SK-N-SH (cell line): ENCODE data around the gene SIRT2. TPM values are rescaled to one million over a fixed set of nuclear protein-coding genes. Genes with fewer than 3 reads are reported as not detected.
A peak's percentile ranks its signal among the peaks of the same experiment; 100 is the strongest.

ENCODE experiments used
- CTCF ChIA-PET: fragments of 300-600, 350-600 bp; formaldehyde crosslinking; extraction: SDS; loops from one replicate; lab custom pipeline; 2021; lab: Yijun Ruan, JAX
- POLR2A ChIA-PET: fragments of 350-600 bp; sonication (Branson Sonifier 250); formaldehyde crosslinking; extraction: SDS; loops from one replicate; lab custom pipeline; 2020; ENCODE audit warnings: antibody characterized with exemption, inconsistent platforms; lab: Yijun Ruan, JAX
- DNase-seq: peaks from one replicate; pipeline ENCODE4 v3.0.0; 2012
- H2AFZ ChIP-seq: fragments of 200-600 bp; sonication (generic); 2 replicates; pipeline ENCODE4 v1.8.1; 2016; ENCODE audit warnings: antibody characterized with exemption, mild to moderate bottlenecking, low read depth
- H3F3A ChIP-seq: fragments of 200-600 bp; sonication (generic); replicated peaks from 2 replicates; pipeline ENCODE3; 2016; ENCODE audit warnings: antibody characterized with exemption, mild to moderate bottlenecking; ENCODE audit not compliant: insufficient read depth
- H3K27ac ChIP-seq, 2 experiments: fragments of 200-500 bp in 1 of 2; fragments of 200-600 bp in 1 of 2; sonication (Bioruptor generic) in 1 of 2; sonication (generic), shearing (Covaris generic) in 1 of 2; 2 replicates each; pipeline versions ENCODE4 v1.5.1 to v1.6.1; 2014 to 2016; ENCODE audit warnings: low read depth in 2 of 2, inconsistent platforms in 1 of 2, low read length in 1 of 2, mild to moderate bottlenecking in 1 of 2, mixed read lengths in 1 of 2
- H3K27me3 ChIP-seq: fragments of 200-600 bp; sonication (generic), shearing (Covaris generic); 2 replicates; pipeline ENCODE4 v1.6.1; 2016; ENCODE audit warnings: mixed run types; ENCODE audit not compliant: insufficient read depth
- H3K36me3 ChIP-seq, 2 experiments: fragments of 200-500 bp in 1 of 2; fragments of 200-600 bp in 1 of 2; sonication (Bioruptor generic) in 1 of 2; sonication (generic) in 1 of 2; replicated peaks in 1 of 2; 2 replicates each; pipeline versions ENCODE3 to v1.5.1; 2014 to 2016; ENCODE audit warnings: low read length in 1 of 2, mild to moderate bottlenecking in 1 of 2; ENCODE audit not compliant: insufficient read depth in 2 of 2, control insufficient read depth in 1 of 2
- H3K4me1 ChIP-seq, 2 experiments: fragments of 200-500 bp in 1 of 2; fragments of 200-600 bp in 1 of 2; sonication (Bioruptor generic) in 1 of 2; sonication (generic), shearing (Covaris generic) in 1 of 2; 2 replicates each; pipeline versions ENCODE4 v1.5.1 to v1.6.1; 2014 to 2016; ENCODE audit warnings: low read depth in 1 of 2, low read length in 1 of 2, mixed run types in 1 of 2; ENCODE audit not compliant: insufficient read depth in 2 of 2, control insufficient read depth in 1 of 2
- H3K4me2 ChIP-seq: fragments of 200-600 bp; sonication (generic), shearing (Covaris generic); 2 replicates; pipeline ENCODE4 v1.6.1; 2017; ENCODE audit warnings: mixed run types
- H3K4me3 ChIP-seq, 2 experiments: fragments of 200-500 bp in 1 of 2; fragments of 200-600 bp in 1 of 2; sonication (Bioruptor generic) in 1 of 2; sonication (generic), shearing (Covaris generic) in 1 of 2; 2 replicates each; pipeline versions ENCODE4 v1.5.1 to v1.8.1; 2014 to 2016; ENCODE audit warnings: low read depth in 2 of 2, inconsistent platforms in 1 of 2, low read length in 1 of 2, mild to moderate bottlenecking in 1 of 2, mixed read lengths in 1 of 2, moderate library complexity in 1 of 2
- H3K79me2 ChIP-seq: fragments of 200-600 bp; sonication (generic); 2 replicates; pipeline ENCODE4 v1.8.1; 2017; ENCODE audit warnings: mild to moderate bottlenecking; ENCODE audit not compliant: insufficient read depth
- H3K9ac ChIP-seq: fragments of 200-600 bp; sonication (generic); 2 replicates; pipeline ENCODE4 v1.6.1; 2017; ENCODE audit warnings: mixed run types
- H3K9me2 ChIP-seq: fragments of 200-600 bp; sonication (generic); 2 replicates; pipeline ENCODE4 v1.6.1; 2017; ENCODE audit warnings: mixed run types
- H3K9me3 ChIP-seq: fragments of 200-600 bp; sonication (generic); 2 replicates; pipeline ENCODE4 v1.6.1; 2017; ENCODE audit warnings: mixed run types, mild to moderate bottlenecking, moderate library complexity
- H4K20me1 ChIP-seq: fragments of 200-600 bp; sonication (generic); 2 replicates; pipeline ENCODE4 v1.6.1; 2017; ENCODE audit warnings: mild to moderate bottlenecking, mixed run types; ENCODE audit not compliant: insufficient read depth
- CHD2 ChIP-seq: fragments of 150-350 bp; IDR thresholded peaks from 2 replicates; pipeline ENCODE4 v1.6.1; 2018; ENCODE audit warnings: low read length; ENCODE audit not compliant: partially characterized antibody
- ELF1 ChIP-seq: IDR thresholded peaks from 2 replicates; pipeline ENCODE4 v1.4.0; 2012
- EP300 ChIP-seq, 2 experiments: IDR thresholded peaks; 2 replicates each; pipeline versions ENCODE4 v1.4.0 to v1.6.1; 2012; ENCODE audit warnings: borderline replicate concordance in 1 of 2, low read depth in 1 of 2, low read length in 1 of 2
- GABPA ChIP-seq: IDR thresholded peaks from 2 replicates; pipeline ENCODE4 v1.4.0; 2012; ENCODE audit warnings: low read depth, mild to moderate bottlenecking
- NFIC ChIP-seq: IDR thresholded peaks from 2 replicates; pipeline ENCODE4 v1.4.0; 2012; ENCODE audit warnings: borderline replicate concordance
- POLR2AphosphoS5 ChIP-seq: IDR thresholded peaks from 2 replicates; pipeline ENCODE4 v1.6.1; 2012; ENCODE audit warnings: low read depth, low read length
- RAD21 ChIP-seq: IDR thresholded peaks from 2 replicates; pipeline ENCODE4 v1.6.1; 2012; ENCODE audit warnings: mild to moderate bottlenecking, low read length
- RXRA ChIP-seq: IDR thresholded peaks from 2 replicates; pipeline ENCODE4 v1.4.0; 2012; ENCODE audit warnings: low read depth, mild to moderate bottlenecking, borderline replicate concordance
- SIN3A ChIP-seq: IDR thresholded peaks from 2 replicates; pipeline ENCODE4 v1.6.1; 2012; ENCODE audit warnings: low read depth, mild to moderate bottlenecking, low read length, moderate library complexity, borderline replicate concordance
- SMC3 ChIP-seq: IDR thresholded peaks from 2 replicates; pipeline ENCODE4 v1.6.1; 2012; ENCODE audit warnings: low read depth, low read length, improper control_type of control experiment
- TCF12 ChIP-seq: IDR thresholded peaks from 2 replicates; pipeline ENCODE4 v1.4.0; 2012
- TEAD4 ChIP-seq: IDR thresholded peaks from 2 replicates; pipeline ENCODE4 v1.4.0; 2012; ENCODE audit warnings: mild to moderate bottlenecking, borderline replicate concordance; ENCODE audit not compliant: insufficient read depth
- YY1 ChIP-seq: IDR thresholded peaks from 2 replicates; pipeline ENCODE4 v1.4.0; 2012; ENCODE audit warnings: low read depth, mild to moderate bottlenecking
- WGBS: methylation state at CpG from one replicate; pipeline ENCODE4 v1.1.6; 2017; ENCODE audit warnings: low lambda C conversion rate; 5-methylcytosine and 5-hydroxymethylcytosine counted together
- polyA plus RNA-seq, 3 experiments: library from polyadenylated mRNA; depleted of rRNA; stranded (reverse); fragments of >200 nt; gene quantifications; 2 replicates each; pipeline ENCODE4 v1.2.3, GENCODE V29; 2012
- TF ChIP-seq, protein P1 (sequence below): IDR thresholded peaks from 2 replicates; pipeline ENCODE4 v1.6.1; 2012; ENCODE audit warnings: mild to moderate bottlenecking, low read depth, low read length, moderate library complexity
- TF ChIP-seq, protein P2 (sequence below): fragments of 150-350 bp; IDR thresholded peaks from 2 replicates; pipeline ENCODE4 v1.6.1; 2016; ENCODE audit warnings: mild to moderate bottlenecking, low read depth, low read length
- TF ChIP-seq, protein P3 (sequence below): IDR thresholded peaks from 2 replicates; pipeline ENCODE4 v1.4.0; 2012; ENCODE audit warnings: low read depth
- TF ChIP-seq, protein P4 (sequence below): fragments of 200-600 bp; sonication (generic); IDR thresholded peaks from 2 replicates; pipeline ENCODE4 v1.6.1; 2017; ENCODE audit warnings: antibody characterized with exemption, mild to moderate bottlenecking, moderate library complexity
- TF ChIP-seq, protein P5 (sequence below): IDR thresholded peaks from 2 replicates; pipeline ENCODE4 v1.4.0; 2012; ENCODE audit warnings: low read depth, borderline replicate concordance
- TF ChIP-seq, protein P6 (sequence below): fragments of 150-350 bp; IDR thresholded peaks from 2 replicates; pipeline ENCODE4 v1.6.1; 2017; ENCODE audit warnings: antibody characterized with exemption, low read length, low read depth, borderline replicate concordance

SIRT2 gene
- polyA plus RNA-seq, 1 of the 3 experiments (the other 2 are of a cell fraction): 39.3 TPM

DNA sequence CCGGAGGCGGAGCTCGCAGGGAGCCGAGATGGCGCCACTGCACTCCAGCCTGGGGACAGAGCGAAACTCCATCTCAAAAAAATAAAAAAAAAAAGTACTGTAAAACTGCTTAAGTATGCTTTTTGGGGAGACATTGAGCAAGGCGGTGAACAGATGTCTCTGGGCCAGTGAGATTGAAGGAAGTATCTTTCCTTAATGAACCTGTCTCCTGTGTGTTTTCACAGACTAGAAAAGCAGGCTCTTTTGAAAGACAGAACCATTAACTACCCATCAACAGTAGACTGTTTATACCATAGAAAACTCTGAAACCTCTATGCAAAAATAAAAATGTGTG lies 66.4 kb downstream of the SIRT2 start:
- no peaks in the 10 kb centered on the region for H3K9me3 ChIP-seq
- no peaks in the 10 kb centered on the region for H3K9me2 ChIP-seq
- peaks cover 15 to 30% of the 10 kb centered on the region in 2 experiments for H3K36me3 ChIP-seq
- H3K27ac ChIP-seq: peak overlapping the region in 1 of 2 experiments; percentile 27; a peak in 1 of 4 replicates
- TF ChIP-seq, protein P1, sequence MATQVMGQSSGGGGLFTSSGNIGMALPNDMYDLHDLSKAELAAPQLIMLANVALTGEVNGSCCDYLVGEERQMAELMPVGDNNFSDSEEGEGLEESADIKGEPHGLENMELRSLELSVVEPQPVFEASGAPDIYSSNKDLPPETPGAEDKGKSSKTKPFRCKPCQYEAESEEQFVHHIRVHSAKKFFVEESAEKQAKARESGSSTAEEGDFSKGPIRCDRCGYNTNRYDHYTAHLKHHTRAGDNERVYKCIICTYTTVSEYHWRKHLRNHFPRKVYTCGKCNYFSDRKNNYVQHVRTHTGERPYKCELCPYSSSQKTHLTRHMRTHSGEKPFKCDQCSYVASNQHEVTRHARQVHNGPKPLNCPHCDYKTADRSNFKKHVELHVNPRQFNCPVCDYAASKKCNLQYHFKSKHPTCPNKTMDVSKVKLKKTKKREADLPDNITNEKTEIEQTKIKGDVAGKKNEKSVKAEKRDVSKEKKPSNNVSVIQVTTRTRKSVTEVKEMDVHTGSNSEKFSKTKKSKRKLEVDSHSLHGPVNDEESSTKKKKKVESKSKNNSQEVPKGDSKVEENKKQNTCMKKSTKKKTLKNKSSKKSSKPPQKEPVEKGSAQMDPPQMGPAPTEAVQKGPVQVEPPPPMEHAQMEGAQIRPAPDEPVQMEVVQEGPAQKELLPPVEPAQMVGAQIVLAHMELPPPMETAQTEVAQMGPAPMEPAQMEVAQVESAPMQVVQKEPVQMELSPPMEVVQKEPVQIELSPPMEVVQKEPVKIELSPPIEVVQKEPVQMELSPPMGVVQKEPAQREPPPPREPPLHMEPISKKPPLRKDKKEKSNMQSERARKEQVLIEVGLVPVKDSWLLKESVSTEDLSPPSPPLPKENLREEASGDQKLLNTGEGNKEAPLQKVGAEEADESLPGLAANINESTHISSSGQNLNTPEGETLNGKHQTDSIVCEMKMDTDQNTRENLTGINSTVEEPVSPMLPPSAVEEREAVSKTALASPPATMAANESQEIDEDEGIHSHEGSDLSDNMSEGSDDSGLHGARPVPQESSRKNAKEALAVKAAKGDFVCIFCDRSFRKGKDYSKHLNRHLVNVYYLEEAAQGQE: no peak
- TF ChIP-seq TCF12 (no peak), CHD2 (no peak), RXRA (no peak), SMC3 (no peak), NFIC (no peak), RAD21 (no peak), ELF1 (no peak), SIN3A (no peak), TEAD4 (no peak), POLR2AphosphoS5 (no peak), GABPA (no peak), EP300 (IDR thresholded peaks at IDR 0.05; ENCODE audit: borderline replicate concordance in 1 of 2, low read depth in 1 of 2, low read length in 1 of 2) (no peak), YY1 (no peak)
- TF ChIP-seq, protein P2, sequence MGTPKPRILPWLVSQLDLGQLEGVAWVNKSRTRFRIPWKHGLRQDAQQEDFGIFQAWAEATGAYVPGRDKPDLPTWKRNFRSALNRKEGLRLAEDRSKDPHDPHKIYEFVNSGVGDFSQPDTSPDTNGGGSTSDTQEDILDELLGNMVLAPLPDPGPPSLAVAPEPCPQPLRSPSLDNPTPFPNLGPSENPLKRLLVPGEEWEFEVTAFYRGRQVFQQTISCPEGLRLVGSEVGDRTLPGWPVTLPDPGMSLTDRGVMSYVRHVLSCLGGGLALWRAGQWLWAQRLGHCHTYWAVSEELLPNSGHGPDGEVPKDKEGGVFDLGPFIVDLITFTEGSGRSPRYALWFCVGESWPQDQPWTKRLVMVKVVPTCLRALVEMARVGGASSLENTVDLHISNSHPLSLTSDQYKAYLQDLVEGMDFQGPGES: no peak
- TF ChIP-seq, protein P3, sequence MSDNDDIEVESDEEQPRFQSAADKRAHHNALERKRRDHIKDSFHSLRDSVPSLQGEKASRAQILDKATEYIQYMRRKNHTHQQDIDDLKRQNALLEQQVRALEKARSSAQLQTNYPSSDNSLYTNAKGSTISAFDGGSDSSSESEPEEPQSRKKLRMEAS: no peak
- TF ChIP-seq, protein P4, sequence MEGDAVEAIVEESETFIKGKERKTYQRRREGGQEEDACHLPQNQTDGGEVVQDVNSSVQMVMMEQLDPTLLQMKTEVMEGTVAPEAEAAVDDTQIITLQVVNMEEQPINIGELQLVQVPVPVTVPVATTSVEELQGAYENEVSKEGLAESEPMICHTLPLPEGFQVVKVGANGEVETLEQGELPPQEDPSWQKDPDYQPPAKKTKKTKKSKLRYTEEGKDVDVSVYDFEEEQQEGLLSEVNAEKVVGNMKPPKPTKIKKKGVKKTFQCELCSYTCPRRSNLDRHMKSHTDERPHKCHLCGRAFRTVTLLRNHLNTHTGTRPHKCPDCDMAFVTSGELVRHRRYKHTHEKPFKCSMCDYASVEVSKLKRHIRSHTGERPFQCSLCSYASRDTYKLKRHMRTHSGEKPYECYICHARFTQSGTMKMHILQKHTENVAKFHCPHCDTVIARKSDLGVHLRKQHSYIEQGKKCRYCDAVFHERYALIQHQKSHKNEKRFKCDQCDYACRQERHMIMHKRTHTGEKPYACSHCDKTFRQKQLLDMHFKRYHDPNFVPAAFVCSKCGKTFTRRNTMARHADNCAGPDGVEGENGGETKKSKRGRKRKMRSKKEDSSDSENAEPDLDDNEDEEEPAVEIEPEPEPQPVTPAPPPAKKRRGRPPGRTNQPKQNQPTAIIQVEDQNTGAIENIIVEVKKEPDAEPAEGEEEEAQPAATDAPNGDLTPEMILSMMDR: no peak
- TF ChIP-seq, protein P5, sequence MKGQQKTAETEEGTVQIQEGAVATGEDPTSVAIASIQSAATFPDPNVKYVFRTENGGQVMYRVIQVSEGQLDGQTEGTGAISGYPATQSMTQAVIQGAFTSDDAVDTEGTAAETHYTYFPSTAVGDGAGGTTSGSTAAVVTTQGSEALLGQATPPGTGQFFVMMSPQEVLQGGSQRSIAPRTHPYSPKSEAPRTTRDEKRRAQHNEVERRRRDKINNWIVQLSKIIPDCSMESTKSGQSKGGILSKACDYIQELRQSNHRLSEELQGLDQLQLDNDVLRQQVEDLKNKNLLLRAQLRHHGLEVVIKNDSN: no peak
- TF ChIP-seq, protein P6, sequence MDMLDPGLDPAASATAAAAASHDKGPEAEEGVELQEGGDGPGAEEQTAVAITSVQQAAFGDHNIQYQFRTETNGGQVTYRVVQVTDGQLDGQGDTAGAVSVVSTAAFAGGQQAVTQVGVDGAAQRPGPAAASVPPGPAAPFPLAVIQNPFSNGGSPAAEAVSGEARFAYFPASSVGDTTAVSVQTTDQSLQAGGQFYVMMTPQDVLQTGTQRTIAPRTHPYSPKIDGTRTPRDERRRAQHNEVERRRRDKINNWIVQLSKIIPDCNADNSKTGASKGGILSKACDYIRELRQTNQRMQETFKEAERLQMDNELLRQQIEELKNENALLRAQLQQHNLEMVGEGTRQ: no peak
- peaks cover 64% of the 10 kb centered on the region for H3F3A ChIP-seq
- no peak overlapping the region for H2AFZ ChIP-seq
- DNase-seq: no peak
- H3K4me1 ChIP-seq: peaks cover 24 to 54% of the 10 kb centered on the region in 2 experiments; a peak in 3 of 4 replicates
- H3K9ac ChIP-seq: no peak overlapping the region
- H3K4me2 ChIP-seq: no peak overlapping the region
- ChIA-PET POLR2A (interaction anchor here (1.3 to 2.3 kb wide), 2 partner anchors 8 kb away, joined by 3 to 6 read pairs; no protein-coding TSS in a partner anchor), CTCF (no interaction called here)
- no peak overlapping the region for H3K4me3 ChIP-seq
- 96% methylated on average over 7 of the region's 7 CpGs for WGBS
- H3K27me3 ChIP-seq: no peaks in the 10 kb centered on the region
- H3K79me2 ChIP-seq: peaks cover 21% of the 10 kb centered on the region; the same call in 1 of the 2 replicates
- H4K20me1 ChIP-seq: peaks cover 8% of the 10 kb centered on the region; the same call in 1 of the 2 replicates
